Ishikawa (cell line): ENCODE measurements around the gene CHCHD4.

Experiments used
- EP300 ChIP-seq: IDR thresholded peaks from 2 replicates; pipeline ENCODE4 v1.6.1; 2012; ENCODE audit warnings: borderline replicate concordance
- NFIC ChIP-seq: IDR thresholded peaks from 2 replicates; pipeline ENCODE4 v1.6.1; 2012
- RAD21 ChIP-seq: IDR thresholded peaks from 2 replicates; pipeline ENCODE4 v1.6.1; 2012; ENCODE audit warnings: low read depth
- TAF1 ChIP-seq: IDR thresholded peaks from 2 replicates; pipeline ENCODE4 v1.6.1; 2012; ENCODE audit warnings: low read depth, mild to moderate bottlenecking
- TCF12 ChIP-seq: IDR thresholded peaks from 2 replicates; pipeline ENCODE4 v1.6.1; 2012; ENCODE audit warnings: low read depth
- YY1 ChIP-seq: IDR thresholded peaks from 2 replicates; pipeline ENCODE4 v1.6.1; 2012; ENCODE audit warnings: low read depth
- TF ChIP-seq, protein P1 (sequence below): IDR thresholded peaks from 2 replicates; pipeline ENCODE4 v1.6.1; 2012
- TF ChIP-seq, protein P2 (sequence below): IDR thresholded peaks from 2 replicates; pipeline ENCODE4 v1.6.1; 2012; ENCODE audit warnings: low read depth, mild to moderate bottlenecking
- TF ChIP-seq, protein P3 (sequence below): IDR thresholded peaks from 2 replicates; pipeline ENCODE4 v1.6.1; 2012

DNA sequence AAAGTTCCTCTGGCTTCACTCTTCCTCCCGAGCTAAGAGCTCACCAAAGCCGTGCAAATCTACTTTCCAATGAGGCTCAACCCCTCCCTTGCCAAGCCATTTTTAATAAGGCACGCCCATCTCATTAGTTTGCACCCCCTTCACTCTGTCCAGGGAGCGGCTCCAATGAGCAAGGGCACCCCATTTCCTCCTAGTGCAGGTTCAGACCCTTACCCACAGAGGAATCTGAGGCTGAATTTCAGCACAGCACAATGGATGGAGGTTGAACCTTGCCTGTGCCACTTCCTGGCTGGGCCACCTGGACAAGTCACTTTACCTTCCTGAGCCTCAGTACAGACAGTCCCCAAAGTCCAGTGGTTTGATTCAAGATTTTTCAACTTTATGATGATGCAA, 28.3 kb upstream of the CHCHD4 start:
- TF ChIP-seq, protein P1, sequence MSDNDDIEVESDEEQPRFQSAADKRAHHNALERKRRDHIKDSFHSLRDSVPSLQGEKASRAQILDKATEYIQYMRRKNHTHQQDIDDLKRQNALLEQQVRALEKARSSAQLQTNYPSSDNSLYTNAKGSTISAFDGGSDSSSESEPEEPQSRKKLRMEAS, result no peak
- TF ChIP-seq NFIC, result no peak
- TF ChIP-seq TCF12, result no peak
- no peak for TF ChIP-seq RAD21
- TF ChIP-seq, protein P2, sequence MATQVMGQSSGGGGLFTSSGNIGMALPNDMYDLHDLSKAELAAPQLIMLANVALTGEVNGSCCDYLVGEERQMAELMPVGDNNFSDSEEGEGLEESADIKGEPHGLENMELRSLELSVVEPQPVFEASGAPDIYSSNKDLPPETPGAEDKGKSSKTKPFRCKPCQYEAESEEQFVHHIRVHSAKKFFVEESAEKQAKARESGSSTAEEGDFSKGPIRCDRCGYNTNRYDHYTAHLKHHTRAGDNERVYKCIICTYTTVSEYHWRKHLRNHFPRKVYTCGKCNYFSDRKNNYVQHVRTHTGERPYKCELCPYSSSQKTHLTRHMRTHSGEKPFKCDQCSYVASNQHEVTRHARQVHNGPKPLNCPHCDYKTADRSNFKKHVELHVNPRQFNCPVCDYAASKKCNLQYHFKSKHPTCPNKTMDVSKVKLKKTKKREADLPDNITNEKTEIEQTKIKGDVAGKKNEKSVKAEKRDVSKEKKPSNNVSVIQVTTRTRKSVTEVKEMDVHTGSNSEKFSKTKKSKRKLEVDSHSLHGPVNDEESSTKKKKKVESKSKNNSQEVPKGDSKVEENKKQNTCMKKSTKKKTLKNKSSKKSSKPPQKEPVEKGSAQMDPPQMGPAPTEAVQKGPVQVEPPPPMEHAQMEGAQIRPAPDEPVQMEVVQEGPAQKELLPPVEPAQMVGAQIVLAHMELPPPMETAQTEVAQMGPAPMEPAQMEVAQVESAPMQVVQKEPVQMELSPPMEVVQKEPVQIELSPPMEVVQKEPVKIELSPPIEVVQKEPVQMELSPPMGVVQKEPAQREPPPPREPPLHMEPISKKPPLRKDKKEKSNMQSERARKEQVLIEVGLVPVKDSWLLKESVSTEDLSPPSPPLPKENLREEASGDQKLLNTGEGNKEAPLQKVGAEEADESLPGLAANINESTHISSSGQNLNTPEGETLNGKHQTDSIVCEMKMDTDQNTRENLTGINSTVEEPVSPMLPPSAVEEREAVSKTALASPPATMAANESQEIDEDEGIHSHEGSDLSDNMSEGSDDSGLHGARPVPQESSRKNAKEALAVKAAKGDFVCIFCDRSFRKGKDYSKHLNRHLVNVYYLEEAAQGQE, result no peak
- TF ChIP-seq, protein P3, sequence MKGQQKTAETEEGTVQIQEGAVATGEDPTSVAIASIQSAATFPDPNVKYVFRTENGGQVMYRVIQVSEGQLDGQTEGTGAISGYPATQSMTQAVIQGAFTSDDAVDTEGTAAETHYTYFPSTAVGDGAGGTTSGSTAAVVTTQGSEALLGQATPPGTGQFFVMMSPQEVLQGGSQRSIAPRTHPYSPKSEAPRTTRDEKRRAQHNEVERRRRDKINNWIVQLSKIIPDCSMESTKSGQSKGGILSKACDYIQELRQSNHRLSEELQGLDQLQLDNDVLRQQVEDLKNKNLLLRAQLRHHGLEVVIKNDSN, result no peak
- TF ChIP-seq TAF1, result no peak
- no peak for TF ChIP-seq EP300
- TF ChIP-seq YY1, result no peak
